Vagina (tissue), 2 donors: ENCODE results near the gene OAT. TPM values are rescaled to one million over a fixed set of nuclear protein-coding genes. Genes with fewer than 3 reads are reported as not detected.

Experiments used
- DNase-seq, 2 donors: peaks; one replicate each; pipeline ENCODE4 v3.0.0-alpha.2; 2017; ENCODE audit errors: extremely low spot score in 2 of 2
- H3K27ac ChIP-seq: fragments of 200-600 bp; sonication (generic); one replicate; pipeline ENCODE4 v1.5.1; 2019
- H3K27me3 ChIP-seq: fragments of 200-600 bp; sonication (generic); one replicate; pipeline ENCODE4 v1.5.1; 2019
- H3K36me3 ChIP-seq, 2 donors: fragments of 200-600 bp; sonication (generic); one replicate each; pipeline ENCODE4 v1.5.1; 2017 to 2019
- H3K4me1 ChIP-seq: fragments of 200-600 bp; sonication (generic); one replicate; pipeline ENCODE4 v1.5.1; 2019
- H3K4me3 ChIP-seq, 2 donors: fragments of 200-600 bp; sonication (generic); 1 replicate in 1 of 2; 2 replicates in 1 of 2; pipeline ENCODE4 v1.5.1; 2016 to 2019
- H3K9me3 ChIP-seq: fragments of 200-600 bp; sonication (generic); one replicate; pipeline ENCODE4 v1.5.1; 2019
- POLR2A ChIP-seq, 2 donors: fragments of 450-650 bp; IDR thresholded peaks; one replicate each; pipeline ENCODE4 v1.6.1; 2017; ENCODE audit warnings: antibody characterized with exemption in 2 of 2, mild to moderate bottlenecking in 2 of 2, moderate library complexity in 2 of 2
- POLR2AphosphoS5 ChIP-seq, 2 donors: sonication (generic); formaldehyde crosslinking; IDR thresholded peaks; one replicate each; pipeline ENCODE4 v1.9.0; 2017; ENCODE audit warnings: antibody characterized with exemption in 2 of 2, mild to moderate bottlenecking in 2 of 2, low read depth in 1 of 2; ENCODE audit not compliant: insufficient read depth in 1 of 2
- intact Hi-C: fragments of 100-400 bp; cut with DNase I; formaldehyde crosslinking; loops from one replicate; pipeline ENCODE4 v1.15.1; 2023
- total RNA-seq: library from RNA; depleted of rRNA; stranded (reverse); fragments of >200 nt; gene quantifications from one replicate; pipeline ENCODE4 v1.2.3, GENCODE V29; 2016
- TF ChIP-seq, protein P1 (sequence below), 3 experiments: fragments of 450-650 bp in 2 of 3; fragments of 200-600 bp in 1 of 3; sonication (generic) in 1 of 3; IDR thresholded peaks; one replicate each; pipeline ENCODE4 v1.5.1; 2017 to 2019; ENCODE audit warnings: antibody characterized with exemption in 3 of 3, mild to moderate bottlenecking in 2 of 3, moderate library complexity in 2 of 3

The OAT gene
- total RNA-seq, 1 donor from 2014 or later, result 83.2 TPM

DNA sequence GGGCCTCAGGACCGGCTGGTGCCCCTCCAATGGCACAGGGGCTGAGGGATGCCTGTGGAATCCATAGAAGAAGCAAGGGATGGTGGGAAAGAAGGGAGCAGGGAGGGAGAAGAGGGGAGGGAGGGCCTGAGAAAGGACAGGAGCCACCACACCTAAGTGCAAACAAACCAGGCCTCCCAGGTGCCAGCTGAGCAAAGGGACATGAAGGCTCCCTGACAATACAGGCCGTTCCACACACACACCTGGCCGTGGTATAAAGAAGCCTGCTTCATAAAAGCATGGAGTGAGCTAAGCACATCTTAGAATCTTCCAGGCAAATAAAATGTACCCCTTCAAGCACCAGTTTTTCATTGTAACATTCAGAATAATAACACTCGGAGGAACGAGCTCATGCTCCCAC is 54.0 kb downstream of the OAT start:
- H3K27ac ChIP-seq, result no peak overlapping the region
- intact Hi-C loops, result no loop called here
- no peak for DNase-seq
- no peak overlapping the region for H3K4me3 ChIP-seq
- H3K9me3 ChIP-seq, result no peaks in the 10 kb centered on the region
- TF ChIP-seq POLR2A (IDR thresholded peaks at IDR 0.05) (no peak), POLR2AphosphoS5 (IDR thresholded peaks at IDR 0.05; ENCODE audit: insufficient read depth in 1 of 2, low read depth in 1 of 2) (no peak)
- TF ChIP-seq, protein P1, sequence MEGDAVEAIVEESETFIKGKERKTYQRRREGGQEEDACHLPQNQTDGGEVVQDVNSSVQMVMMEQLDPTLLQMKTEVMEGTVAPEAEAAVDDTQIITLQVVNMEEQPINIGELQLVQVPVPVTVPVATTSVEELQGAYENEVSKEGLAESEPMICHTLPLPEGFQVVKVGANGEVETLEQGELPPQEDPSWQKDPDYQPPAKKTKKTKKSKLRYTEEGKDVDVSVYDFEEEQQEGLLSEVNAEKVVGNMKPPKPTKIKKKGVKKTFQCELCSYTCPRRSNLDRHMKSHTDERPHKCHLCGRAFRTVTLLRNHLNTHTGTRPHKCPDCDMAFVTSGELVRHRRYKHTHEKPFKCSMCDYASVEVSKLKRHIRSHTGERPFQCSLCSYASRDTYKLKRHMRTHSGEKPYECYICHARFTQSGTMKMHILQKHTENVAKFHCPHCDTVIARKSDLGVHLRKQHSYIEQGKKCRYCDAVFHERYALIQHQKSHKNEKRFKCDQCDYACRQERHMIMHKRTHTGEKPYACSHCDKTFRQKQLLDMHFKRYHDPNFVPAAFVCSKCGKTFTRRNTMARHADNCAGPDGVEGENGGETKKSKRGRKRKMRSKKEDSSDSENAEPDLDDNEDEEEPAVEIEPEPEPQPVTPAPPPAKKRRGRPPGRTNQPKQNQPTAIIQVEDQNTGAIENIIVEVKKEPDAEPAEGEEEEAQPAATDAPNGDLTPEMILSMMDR (IDR thresholded peaks at IDR 0.05), result no peak
- H3K27me3 ChIP-seq, result no peaks in the 10 kb centered on the region
- H3K4me1 ChIP-seq, result no peaks in the 10 kb centered on the region
- no peaks in the 10 kb centered on the region for H3K36me3 ChIP-seq

DNA sequence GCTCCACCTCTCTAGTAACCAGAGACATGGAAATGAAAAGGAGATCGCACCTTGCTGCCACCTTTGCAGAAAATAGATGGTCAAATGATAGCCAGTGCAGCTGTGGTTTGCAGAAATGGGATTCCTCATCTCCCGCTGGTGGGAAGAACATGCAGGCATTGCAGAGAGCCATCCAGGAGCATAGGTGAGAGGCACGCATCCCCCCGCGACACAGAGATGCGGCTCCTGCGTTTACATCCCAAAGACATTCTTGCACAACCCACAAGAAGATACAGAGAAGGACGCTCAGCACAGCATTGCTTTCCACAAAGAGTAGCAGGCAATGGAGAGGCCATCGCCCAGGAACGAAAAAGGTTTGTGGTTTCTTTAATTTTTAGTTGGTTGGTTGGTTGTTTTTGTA is 56.2 kb downstream of the OAT start:
- Histone ChIP-seq H3K9me3 (no peaks in the 10 kb centered on the region), H3K27ac (no peak overlapping the region), H3K36me3 (no peaks in the 10 kb centered on the region), H3K4me3 (no peak overlapping the region), H3K27me3 (no peaks in the 10 kb centered on the region), H3K4me1 (no peaks in the 10 kb centered on the region)
- intact Hi-C loops, result no loop called here
- no peak for DNase-seq
- no peak for TF ChIP-seq POLR2AphosphoS5 (IDR thresholded peaks at IDR 0.05; ENCODE audit: insufficient read depth in 1 of 2, low read depth in 1 of 2)
- TF ChIP-seq POLR2A (IDR thresholded peaks at IDR 0.05), result no peak
- TF ChIP-seq, protein P1 (IDR thresholded peaks at IDR 0.05), result no peak

DNA sequence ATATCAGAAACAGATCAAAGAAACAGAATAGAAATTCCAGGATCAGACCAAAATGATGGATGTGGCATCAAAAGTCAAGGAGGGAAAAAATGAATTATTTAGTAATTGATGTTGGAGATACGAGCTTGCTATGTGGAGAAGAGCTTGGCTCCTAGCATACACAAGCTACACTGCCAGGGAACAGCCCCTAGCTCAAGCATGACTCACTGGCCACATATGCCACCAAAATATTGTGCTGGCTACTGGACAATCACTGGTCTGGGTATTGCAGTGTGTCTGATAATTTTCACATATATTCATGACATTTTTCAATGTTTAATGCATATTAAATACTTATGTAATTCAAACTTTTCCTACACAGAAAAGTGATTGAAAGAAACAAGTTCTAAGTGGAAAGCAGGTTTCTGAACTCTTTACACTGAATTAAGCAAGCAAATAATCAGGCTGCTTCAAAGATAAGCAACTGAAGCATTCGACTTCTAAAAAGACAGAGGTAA is 59.3 kb downstream of the OAT start:
- H3K36me3 ChIP-seq, result no peaks in the 10 kb centered on the region
- no peak overlapping the region for H3K4me3 ChIP-seq
- intact Hi-C loops, result no loop called here
- no peak overlapping the region for H3K27ac ChIP-seq
- H3K4me1 ChIP-seq, result peaks cover 18% of the 10 kb centered on the region
- no peaks in the 10 kb centered on the region for H3K27me3 ChIP-seq
- no peak for DNase-seq
- H3K9me3 ChIP-seq, result no peaks in the 10 kb centered on the region
- no peak for TF ChIP-seq POLR2AphosphoS5 (IDR thresholded peaks at IDR 0.05; ENCODE audit: insufficient read depth in 1 of 2, low read depth in 1 of 2)

DNA sequence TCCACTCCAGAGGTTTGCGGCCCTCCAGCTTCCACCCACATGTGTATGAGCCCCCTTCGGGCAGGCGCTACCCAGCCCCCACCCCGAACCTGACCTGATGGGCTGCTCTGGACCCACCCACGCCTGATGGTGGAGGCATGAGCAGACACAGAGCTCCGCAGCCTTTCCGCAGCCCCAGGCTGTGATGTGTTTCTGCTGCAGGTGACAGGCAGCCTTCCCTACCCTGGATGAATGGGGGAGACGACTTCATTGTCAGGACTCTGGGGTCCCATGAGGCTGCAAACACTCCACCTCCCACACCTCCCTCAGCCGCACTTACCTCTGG is 61.2 kb downstream of the OAT start:
- no peaks in the 10 kb centered on the region for H3K27me3 ChIP-seq
- intact Hi-C loops, result no loop called here
- H3K4me1 ChIP-seq, result peaks cover 18% of the 10 kb centered on the region
- H3K36me3 ChIP-seq, result no peaks in the 10 kb centered on the region
- no peak overlapping the region for H3K4me3 ChIP-seq
- no peak for DNase-seq
- no peak overlapping the region for H3K27ac ChIP-seq
- H3K9me3 ChIP-seq, result no peaks in the 10 kb centered on the region
- TF ChIP-seq POLR2AphosphoS5 (IDR thresholded peaks at IDR 0.05; ENCODE audit: insufficient read depth in 1 of 2, low read depth in 1 of 2) (no peak), POLR2A (IDR thresholded peaks at IDR 0.05) (no peak)
- TF ChIP-seq, protein P1 (IDR thresholded peaks at IDR 0.05), result no peak

- intact Hi-C loops, result no loop called here
- Histone ChIP-seq H3K9me3 (no peaks in the 10 kb centered on the region), H3K36me3 (no peaks in the 10 kb centered on the region), H3K4me3 (no peak overlapping the region), H3K27ac (no peak overlapping the region), H3K4me1 (peaks cover 18% of the 10 kb centered on the region), H3K27me3 (no peaks in the 10 kb centered on the region)
- TF ChIP-seq POLR2AphosphoS5 (IDR thresholded peaks at IDR 0.05; ENCODE audit: insufficient read depth in 1 of 2, low read depth in 1 of 2) (no peak), POLR2A (IDR thresholded peaks at IDR 0.05) (no peak)
- TF ChIP-seq, protein P1 (IDR thresholded peaks at IDR 0.05), result no peak
- DNase-seq, result no peak
Measured at GRCh38 chr10:124356701-124357560, 61.8 kb downstream of the OAT start.
